ENCODE data around the gene C3orf20. TPM values are rescaled to one million over a fixed set of nuclear protein-coding genes. Genes with fewer than 3 reads are reported as not detected.

C3orf20 gene
- total RNA-seq, 1 experiment from 2014 or later, result not detected

DNA sequence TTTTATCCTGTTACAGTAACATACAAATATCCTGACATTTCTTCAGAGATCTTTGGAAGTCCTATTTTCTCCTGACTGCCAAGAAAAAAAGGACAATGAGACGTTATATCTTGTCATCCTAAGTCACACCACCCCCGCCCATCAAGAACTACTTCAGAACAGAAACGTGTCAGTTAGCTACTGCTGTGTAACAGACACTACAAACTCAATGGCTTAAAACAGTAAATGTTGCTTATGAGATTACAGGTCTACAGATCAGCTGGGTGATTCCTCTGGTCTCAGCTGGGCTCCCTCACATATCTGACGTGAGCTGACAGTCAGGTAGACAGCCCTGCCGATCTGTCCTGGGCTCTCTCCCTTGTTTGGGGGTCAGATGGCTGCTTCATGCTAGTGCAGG, 43.8 kb upstream of the C3orf20 start (continued):
- TF ChIP-seq, protein P1, sequence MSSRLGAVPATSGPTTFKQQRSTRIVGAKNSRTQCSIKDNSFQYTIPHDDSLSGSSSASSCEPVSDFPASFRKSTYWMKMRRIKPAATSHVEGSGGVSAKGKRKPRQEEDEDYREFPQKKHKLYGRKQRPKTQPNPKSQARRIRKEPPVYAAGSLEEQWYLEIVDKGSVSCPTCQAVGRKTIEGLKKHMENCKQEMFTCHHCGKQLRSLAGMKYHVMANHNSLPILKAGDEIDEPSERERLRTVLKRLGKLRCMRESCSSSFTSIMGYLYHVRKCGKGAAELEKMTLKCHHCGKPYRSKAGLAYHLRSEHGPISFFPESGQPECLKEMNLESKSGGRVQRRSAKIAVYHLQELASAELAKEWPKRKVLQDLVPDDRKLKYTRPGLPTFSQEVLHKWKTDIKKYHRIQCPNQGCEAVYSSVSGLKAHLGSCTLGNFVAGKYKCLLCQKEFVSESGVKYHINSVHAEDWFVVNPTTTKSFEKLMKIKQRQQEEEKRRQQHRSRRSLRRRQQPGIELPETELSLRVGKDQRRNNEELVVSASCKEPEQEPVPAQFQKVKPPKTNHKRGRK (CRISPR knock-in tag; IDR thresholded peaks at IDR 0.05; ENCODE audit: borderline replicate concordance), result no peak
- TF ChIP-seq, protein P2, sequence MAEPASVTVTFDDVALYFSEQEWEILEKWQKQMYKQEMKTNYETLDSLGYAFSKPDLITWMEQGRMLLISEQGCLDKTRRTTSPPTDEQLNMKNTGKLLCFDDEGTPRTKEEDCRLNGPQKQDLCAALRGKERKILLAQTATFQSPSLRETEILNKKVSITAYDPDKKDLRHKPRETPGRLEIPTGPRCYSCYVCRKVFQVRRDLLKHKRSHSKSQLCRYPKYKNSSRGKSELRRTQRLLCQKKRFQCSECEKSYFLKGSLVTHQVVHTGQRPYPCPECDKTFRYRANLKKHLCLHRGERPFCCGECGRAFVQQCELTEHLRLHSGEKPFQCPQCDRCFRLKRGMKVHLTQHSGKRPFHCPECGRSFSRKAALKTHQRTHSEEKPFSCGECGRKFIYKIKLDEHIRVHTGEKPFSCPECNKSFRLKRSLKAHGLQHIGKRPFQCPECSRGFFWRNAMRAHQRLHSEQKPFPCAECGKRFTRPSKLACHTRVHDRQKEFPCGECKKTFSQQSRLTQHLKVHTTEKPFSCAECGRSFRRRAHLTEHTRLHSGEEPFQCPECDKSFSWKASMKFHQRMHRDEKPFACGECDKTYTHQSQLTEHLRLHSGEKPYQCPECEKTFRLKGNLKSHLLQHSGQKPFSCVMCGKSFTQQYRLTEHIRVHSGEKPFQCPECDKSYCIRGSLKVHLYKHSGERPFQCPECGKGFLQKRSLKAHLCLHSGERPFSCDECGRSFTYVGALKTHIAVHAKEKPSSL (CRISPR knock-in tag; conservative IDR thresholded peaks at IDR 0.05), result no peak
- no peak for TF ChIP-seq MYBL2 (CRISPR knock-in tag; IDR thresholded peaks at IDR 0.05)
- TF ChIP-seq, protein P3, sequence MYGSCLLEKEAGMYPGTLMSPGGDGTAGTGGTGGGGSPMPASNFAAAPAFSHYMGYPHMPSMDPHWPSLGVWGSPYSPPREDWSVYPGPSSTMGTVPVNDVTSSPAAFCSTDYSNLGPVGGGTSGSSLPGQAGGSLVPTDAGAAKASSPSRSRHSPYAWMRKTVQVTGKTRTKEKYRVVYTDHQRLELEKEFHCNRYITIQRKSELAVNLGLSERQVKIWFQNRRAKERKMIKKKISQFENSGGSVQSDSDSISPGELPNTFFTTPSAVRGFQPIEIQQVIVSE (CRISPR knock-in tag; IDR thresholded peaks at IDR 0.05; ENCODE audit: borderline replicate concordance), result no peak
- TF ChIP-seq SOX15 (CRISPR knock-in tag; IDR thresholded peaks at IDR 0.05), result no peak
- TF ChIP-seq, protein P4, sequence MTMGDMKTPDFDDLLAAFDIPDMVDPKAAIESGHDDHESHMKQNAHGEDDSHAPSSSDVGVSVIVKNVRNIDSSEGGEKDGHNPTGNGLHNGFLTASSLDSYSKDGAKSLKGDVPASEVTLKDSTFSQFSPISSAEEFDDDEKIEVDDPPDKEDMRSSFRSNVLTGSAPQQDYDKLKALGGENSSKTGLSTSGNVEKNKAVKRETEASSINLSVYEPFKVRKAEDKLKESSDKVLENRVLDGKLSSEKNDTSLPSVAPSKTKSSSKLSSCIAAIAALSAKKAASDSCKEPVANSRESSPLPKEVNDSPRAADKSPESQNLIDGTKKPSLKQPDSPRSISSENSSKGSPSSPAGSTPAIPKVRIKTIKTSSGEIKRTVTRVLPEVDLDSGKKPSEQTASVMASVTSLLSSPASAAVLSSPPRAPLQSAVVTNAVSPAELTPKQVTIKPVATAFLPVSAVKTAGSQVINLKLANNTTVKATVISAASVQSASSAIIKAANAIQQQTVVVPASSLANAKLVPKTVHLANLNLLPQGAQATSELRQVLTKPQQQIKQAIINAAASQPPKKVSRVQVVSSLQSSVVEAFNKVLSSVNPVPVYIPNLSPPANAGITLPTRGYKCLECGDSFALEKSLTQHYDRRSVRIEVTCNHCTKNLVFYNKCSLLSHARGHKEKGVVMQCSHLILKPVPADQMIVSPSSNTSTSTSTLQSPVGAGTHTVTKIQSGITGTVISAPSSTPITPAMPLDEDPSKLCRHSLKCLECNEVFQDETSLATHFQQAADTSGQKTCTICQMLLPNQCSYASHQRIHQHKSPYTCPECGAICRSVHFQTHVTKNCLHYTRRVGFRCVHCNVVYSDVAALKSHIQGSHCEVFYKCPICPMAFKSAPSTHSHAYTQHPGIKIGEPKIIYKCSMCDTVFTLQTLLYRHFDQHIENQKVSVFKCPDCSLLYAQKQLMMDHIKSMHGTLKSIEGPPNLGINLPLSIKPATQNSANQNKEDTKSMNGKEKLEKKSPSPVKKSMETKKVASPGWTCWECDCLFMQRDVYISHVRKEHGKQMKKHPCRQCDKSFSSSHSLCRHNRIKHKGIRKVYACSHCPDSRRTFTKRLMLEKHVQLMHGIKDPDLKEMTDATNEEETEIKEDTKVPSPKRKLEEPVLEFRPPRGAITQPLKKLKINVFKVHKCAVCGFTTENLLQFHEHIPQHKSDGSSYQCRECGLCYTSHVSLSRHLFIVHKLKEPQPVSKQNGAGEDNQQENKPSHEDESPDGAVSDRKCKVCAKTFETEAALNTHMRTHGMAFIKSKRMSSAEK (CRISPR knock-in tag; IDR thresholded peaks at IDR 0.05; ENCODE audit: borderline replicate concordance), result no peak
- TF ChIP-seq ZNF219 (CRISPR knock-in tag; IDR thresholded peaks at IDR 0.05; ENCODE audit: borderline replicate concordance), result no peak
- TF ChIP-seq, protein P5, sequence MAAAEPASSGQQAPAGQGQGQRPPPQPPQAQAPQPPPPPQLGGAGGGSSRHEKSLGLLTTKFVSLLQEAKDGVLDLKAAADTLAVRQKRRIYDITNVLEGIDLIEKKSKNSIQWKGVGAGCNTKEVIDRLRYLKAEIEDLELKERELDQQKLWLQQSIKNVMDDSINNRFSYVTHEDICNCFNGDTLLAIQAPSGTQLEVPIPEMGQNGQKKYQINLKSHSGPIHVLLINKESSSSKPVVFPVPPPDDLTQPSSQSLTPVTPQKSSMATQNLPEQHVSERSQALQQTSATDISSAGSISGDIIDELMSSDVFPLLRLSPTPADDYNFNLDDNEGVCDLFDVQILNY (CRISPR knock-in tag; IDR thresholded peaks at IDR 0.05), result no peak
- TF ChIP-seq, protein P6, sequence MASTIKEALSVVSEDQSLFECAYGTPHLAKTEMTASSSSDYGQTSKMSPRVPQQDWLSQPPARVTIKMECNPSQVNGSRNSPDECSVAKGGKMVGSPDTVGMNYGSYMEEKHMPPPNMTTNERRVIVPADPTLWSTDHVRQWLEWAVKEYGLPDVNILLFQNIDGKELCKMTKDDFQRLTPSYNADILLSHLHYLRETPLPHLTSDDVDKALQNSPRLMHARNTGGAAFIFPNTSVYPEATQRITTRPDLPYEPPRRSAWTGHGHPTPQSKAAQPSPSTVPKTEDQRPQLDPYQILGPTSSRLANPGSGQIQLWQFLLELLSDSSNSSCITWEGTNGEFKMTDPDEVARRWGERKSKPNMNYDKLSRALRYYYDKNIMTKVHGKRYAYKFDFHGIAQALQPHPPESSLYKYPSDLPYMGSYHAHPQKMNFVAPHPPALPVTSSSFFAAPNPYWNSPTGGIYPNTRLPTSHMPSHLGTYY (CRISPR knock-in tag; IDR thresholded peaks at IDR 0.05), result no peak

DNA sequence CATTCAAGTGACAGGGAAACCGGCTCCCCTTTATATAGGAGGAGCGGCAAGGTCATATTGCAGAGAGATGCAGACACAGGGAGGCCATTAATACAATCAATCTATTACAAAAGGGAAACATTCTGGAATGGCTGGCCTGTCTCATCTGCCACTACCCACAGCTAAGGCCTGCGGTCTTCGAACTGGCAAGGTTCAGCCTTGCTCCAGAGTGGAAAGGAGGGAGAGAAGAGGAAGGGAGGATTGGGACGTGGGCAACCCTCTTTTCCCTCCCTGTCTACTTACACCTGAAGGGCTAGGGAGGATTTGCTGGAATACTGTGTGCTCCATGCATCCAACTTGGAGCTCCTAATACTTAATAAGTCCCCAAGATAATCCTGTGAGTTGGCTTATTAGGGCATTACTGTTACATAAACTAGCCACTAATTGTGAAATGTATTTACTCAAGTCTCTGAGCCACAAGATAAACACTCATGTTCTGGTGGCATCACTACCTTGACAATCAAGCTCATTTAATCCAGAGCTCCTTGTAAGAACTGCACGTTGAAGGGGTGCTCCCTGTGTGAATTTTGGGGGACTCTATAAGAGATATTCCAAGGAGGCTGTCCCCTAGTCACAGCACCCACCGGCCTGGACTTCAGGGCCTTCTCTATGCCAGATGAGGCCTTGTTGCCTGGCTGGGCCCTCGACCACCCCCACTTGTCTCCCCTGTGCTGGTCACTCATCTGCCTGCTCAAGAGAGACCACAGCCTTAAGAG, 43.1 kb upstream of the C3orf20 start:
- DNase-seq (ENCODE audit: low spot score), result no peak
- Mint-ChIP-seq H3K4me1 (peaks cover 9% of the 10 kb centered on the region), H3K27ac (peak overlapping the region; percentile 55; the same call in 1 of the 2 replicates), H3K4me3 (no peak overlapping the region), H3K27me3 (ENCODE audit: low read depth) (peaks cover 8% of the 10 kb centered on the region), H3K36me3 (no peaks in the 10 kb centered on the region), H3K9me3 (peaks cover 9% of the 10 kb centered on the region)
- no peak for ATAC-seq
- ChIA-PET CTCF (interaction anchor here (1.3 to 2.4 kb wide), 9 partner anchors 9 to 428 kb away, joined by 3 to 8 read pairs (median 6); no protein-coding TSS in a partner anchor), POLR2A (no interaction called here)
- TF ChIP-seq, protein P2 (CRISPR knock-in tag; conservative IDR thresholded peaks at IDR 0.05), result no peak
- TF ChIP-seq, protein P7, sequence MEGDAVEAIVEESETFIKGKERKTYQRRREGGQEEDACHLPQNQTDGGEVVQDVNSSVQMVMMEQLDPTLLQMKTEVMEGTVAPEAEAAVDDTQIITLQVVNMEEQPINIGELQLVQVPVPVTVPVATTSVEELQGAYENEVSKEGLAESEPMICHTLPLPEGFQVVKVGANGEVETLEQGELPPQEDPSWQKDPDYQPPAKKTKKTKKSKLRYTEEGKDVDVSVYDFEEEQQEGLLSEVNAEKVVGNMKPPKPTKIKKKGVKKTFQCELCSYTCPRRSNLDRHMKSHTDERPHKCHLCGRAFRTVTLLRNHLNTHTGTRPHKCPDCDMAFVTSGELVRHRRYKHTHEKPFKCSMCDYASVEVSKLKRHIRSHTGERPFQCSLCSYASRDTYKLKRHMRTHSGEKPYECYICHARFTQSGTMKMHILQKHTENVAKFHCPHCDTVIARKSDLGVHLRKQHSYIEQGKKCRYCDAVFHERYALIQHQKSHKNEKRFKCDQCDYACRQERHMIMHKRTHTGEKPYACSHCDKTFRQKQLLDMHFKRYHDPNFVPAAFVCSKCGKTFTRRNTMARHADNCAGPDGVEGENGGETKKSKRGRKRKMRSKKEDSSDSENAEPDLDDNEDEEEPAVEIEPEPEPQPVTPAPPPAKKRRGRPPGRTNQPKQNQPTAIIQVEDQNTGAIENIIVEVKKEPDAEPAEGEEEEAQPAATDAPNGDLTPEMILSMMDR (IDR thresholded peaks at IDR 0.05), result no peak
- TF ChIP-seq JAZF1 (CRISPR knock-in tag; IDR thresholded peaks at IDR 0.05) (no peak), FOXJ3 (CRISPR knock-in tag; IDR thresholded peaks at IDR 0.05; ENCODE audit: borderline replicate concordance) (no peak), ZNF138 (CRISPR knock-in tag; conservative IDR thresholded peaks at IDR 0.05) (no peak), GRHL2 (CRISPR knock-in tag; IDR thresholded peaks at IDR 0.05; ENCODE audit: insufficient replicate concordance, severe bottlenecking) (no peak), GABPB1 (CRISPR knock-in tag; IDR thresholded peaks at IDR 0.05) (no peak)
- TF ChIP-seq, protein P8, sequence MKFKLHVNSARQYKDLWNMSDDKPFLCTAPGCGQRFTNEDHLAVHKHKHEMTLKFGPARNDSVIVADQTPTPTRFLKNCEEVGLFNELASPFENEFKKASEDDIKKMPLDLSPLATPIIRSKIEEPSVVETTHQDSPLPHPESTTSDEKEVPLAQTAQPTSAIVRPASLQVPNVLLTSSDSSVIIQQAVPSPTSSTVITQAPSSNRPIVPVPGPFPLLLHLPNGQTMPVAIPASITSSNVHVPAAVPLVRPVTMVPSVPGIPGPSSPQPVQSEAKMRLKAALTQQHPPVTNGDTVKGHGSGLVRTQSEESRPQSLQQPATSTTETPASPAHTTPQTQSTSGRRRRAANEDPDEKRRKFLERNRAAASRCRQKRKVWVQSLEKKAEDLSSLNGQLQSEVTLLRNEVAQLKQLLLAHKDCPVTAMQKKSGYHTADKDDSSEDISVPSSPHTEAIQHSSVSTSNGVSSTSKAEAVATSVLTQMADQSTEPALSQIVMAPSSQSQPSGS (CRISPR knock-in tag; IDR thresholded peaks at IDR 0.05; ENCODE audit: borderline replicate concordance, low read depth), result no peak

Measured in WTC11 (cell line).